Suprapubic skin (tissue), 3 donors: Measurements from ENCODE around the gene WNK4.

ENCODE experiments used
- CTCF ChIP-seq, 2 donors: fragments of 200-600 bp in 1 of 2; fragments of 450-650 bp in 1 of 2; sonication (generic) in 1 of 2; IDR thresholded peaks; one replicate each; pipeline ENCODE4 v1.5.1; 2016 to 2019; ENCODE audit warnings: antibody characterized with exemption in 2 of 2, mild to moderate bottlenecking in 1 of 2, moderate library complexity in 1 of 2
- POLR2A ChIP-seq, 2 donors: fragments of 450-650 bp; IDR thresholded peaks; one replicate each; pipeline ENCODE4 v1.6.1; 2017; ENCODE audit warnings: antibody characterized with exemption in 2 of 2, mild to moderate bottlenecking in 2 of 2, moderate library complexity in 2 of 2

GRCh38 chr17:42821176-42821575 is 40.8 kb downstream of the WNK4 start:
- TF ChIP-seq CTCF (IDR thresholded peaks at IDR 0.05) = no peak
- no peak for TF ChIP-seq POLR2A (IDR thresholded peaks at IDR 0.05)
